Stimulated activated CD4-positive, alpha-beta T cell treated with anti-CD3 and anti-CD28 coated beads, Interleukin-4, amount 100 ng/mL, for 1 hour (primary cell): ENCODE measurements around the gene TCF20.

Experiments used
- DNase-seq: peaks from one replicate; pipeline ENCODE4 v3.0.0-alpha.2; 2020

Gene TCF20

DNA sequence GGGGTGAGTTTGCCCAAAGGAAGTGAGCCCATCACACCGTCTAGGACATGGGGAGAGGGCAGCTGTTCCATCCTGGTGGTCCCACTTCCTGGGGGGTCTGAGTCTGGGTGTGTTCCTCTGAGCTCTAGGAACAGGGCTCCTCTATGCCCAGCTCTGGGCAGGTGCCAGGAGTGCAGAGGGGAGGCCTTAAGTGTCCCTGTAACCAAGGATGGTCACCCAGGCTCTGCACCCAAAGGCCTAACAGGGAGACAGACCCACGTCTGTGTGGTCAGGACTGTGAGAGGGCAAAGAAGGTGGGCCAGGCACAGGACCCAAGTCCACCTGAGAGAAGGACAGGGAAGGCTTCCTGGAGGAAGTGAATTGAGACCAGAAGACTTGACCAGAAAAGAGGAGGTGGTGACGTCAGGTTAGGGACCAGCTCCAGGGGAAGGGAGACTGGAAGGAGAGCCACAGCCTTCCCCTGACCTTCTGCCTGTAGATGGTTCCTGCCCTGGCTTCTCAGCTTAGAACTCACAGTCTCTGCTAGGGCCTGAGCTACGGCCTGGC, 11.3 kb upstream of the TCF20 start:
- DNase-seq, result no peak

DNA sequence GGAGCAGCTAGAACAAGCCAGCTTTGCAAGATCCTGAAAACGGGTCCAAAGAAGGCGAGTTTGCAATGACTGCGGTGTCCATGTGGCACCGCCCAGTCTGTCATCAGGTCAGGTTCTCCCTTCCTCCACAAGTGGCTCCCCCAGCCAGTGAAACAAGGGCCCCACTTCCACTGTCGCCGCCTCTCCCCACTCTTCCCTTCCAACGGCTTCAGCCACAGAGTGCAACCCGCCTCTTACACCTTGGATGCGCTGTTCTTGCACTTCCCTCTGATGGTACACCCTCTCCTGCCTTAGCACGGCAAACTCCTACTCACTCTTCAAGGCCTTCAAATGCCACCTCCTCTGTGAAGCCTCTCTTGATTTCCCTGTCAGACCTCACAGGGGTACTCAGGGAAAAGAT, 10.8 kb upstream of the TCF20 start:
- DNase-seq, result no peak

DNA sequence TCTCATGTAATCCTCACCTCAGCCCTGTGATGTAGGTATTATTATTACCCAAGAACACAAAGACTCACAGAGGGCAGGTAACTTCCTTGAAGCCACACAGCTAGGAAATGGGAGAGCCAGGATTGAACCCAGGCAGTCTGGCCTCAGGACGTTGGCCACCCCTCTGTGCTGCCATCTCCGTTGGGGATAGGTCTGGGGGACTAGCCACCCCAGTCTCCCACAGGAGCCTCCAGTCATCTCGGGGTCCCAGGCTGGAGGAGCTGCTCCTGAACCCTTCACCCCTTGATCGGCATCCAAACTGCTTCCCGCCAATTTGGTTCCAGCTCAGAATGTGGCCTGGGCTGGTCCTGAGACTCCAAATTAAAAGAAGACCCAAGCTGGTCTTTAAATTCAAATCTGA, 10.4 kb upstream of the TCF20 start:
- no peak for DNase-seq

DNA sequence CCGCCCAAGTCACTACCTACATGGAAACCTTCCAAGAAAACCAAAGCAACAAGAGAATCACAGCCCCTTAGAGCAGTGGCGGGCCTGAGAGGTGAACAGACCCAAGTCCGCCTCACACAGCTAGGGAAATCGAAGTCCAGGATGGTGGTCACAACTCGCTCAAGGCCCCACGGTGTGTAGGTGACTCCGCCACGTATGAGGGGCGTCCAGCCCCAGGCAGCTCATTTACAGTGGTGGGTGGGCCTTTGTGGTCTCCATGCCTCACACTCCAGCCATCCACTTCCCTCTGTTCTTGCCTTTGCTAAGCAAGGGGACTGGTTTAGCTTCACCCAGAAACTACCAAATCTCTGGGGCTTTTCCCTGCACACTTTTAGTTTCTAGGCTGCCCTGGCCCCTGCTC, 9.7 kb upstream of the TCF20 start:
- DNase-seq, result no peak

DNA sequence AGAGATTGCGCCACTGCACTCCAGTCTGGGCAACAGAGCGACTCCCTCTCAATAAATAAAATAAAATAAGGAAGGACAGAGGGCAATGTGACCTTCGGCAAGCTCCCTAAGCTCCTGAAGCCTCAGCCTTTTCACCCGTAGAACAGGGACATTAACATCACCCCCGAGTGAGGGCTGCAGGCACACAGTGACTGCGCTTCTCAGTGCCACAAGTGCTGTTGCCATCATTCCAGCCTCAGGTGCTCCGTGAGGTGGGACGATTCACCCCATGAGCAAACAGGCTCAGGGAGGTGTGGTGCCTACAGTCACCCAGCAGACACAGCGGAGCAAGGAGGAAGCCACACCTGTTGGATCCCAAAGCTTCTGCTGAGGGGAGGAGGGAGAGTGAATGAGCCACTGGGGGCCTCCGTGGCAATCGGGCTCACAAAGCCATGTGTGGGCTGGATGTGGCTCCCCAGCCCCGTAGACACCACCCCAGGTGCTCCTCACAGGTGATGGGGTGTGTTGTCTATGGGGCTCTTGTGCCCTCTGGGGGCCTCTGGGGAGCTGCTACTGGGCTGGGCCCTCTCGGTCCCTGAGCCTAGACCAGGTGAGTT, 9.1 kb upstream of the TCF20 start:
- DNase-seq, result no peak

DNA sequence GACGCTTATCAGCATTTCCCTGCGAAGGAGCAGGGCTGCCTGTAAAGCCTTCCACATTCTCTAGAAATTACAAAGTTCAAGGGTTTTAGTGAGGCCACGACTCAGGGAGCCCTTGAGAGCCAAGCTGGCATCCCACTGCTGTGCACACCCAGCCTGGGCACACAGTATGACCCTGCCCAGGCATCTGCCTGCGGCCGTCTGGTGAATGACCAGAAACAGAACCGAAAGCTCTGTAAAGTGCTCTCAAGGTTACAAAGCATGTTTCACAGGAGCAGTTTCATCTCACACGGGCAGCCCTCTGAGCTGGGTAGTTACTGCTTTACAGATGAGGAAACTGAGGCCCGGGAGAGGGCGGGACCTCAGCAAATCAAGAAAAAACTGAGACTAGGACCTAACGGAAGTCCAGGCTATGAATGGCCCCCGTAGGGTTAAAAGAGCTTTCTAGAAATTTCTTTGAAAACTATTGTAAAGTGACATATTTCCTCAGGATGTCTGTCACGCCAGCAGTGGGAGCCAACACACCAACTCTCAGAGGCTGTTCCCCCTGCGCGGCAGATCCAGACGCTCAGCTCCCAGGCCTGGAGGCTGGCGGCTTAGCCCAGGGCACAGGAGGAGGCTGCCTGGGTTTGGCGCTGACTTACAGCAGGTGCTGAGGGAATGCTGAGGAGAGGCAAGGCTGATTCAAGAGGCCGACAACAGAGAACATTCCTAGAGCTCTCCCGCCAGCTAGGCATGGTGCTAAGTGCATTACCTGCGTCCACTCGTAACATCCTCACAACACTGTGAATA, 7.7 kb upstream of the TCF20 start:
- no peak for DNase-seq

DNA sequence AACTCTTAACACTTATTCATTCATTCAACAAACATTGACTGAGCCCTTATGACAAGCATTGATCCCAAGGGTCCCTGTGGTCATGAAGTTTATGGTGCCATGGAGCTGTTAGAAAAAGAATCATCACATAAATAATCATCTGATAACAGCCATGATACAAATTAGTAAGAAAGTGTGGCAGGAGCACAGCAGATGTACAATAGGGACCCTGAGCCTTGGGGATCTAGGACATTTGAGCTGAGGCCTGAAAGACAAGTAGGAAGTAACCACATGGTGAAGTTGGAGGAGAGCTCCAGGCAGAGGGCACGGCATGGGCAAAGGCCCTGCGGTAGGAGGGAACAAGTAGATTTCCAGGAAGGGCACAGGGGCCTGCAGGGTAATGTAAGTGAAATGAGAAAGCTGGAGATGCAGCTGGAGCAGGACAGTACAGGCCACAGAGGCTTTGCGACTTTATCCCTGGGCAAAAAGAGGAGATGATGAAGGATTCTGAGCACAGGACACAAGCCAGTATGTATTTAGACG, 6.8 kb upstream of the TCF20 start:
- no peak for DNase-seq

DNA sequence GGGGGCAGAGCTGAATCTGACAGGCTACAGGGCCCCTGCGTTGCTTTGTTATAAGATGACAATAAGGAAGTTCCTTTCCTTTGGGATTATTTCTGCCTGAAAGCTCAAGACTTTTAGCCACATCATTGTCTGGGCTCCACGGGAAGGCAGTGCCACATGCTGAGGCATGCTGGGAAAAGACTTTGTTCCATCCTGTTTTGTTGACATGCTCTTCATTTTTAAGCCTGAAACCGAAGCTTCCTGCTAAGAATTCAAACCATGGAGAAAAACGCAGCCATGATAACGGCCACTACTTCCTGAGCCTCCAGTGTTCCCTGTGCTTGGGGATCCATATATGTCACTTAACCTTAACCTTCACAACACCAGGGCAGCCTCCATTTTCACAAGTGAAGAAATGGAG, 5.5 kb upstream of the TCF20 start:
- no peak for DNase-seq

DNA sequence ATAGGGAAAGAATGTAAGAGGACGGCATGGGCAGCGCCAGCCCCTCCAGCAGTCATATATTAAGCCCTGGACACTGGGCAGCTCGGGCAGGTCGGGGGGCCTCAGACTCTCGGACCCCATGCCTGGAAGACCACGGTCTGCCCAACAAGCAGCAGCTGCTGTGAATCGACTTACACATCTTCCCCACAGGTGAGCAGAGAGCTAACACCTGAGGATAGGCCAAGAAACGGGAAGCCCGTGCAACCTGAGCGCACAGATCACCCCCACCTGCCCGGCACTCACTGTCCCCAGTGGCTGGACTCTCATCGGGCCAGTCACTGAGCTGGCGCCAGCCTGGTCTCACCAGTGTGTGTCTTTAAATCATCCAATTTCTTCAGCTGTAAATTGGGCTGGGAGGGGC, 4.7 kb upstream of the TCF20 start:
- no peak for DNase-seq

DNA sequence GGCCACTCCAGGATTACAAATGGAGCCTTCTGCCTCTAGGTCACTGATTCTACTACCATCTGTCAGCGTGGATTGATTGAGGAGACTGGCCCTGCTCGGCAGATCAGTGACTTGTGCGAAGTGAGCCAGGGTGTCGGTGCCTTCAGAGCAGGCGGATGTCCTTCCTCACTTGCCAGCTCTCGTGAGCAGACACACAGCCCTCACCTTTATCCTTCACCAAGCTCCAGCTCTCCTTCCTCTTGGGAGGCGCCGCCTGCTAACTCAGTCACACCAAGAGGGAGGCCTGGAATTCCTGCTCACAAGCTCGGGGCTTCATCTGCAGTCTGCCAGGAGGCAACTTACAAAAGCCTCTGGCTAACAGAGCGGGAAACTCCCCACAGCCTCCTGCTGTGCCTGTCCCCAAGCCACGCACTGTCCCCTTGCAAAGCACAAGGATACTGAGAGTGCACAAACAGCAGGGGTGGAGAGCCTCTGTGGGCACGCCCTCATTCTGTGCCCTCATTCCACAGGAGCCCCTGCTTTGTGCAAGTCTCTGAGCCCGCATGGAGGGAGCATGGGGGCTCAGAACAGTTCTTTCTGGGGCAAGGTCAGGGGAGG, 3.5 kb upstream of the TCF20 start:
- no peak for DNase-seq

DNA sequence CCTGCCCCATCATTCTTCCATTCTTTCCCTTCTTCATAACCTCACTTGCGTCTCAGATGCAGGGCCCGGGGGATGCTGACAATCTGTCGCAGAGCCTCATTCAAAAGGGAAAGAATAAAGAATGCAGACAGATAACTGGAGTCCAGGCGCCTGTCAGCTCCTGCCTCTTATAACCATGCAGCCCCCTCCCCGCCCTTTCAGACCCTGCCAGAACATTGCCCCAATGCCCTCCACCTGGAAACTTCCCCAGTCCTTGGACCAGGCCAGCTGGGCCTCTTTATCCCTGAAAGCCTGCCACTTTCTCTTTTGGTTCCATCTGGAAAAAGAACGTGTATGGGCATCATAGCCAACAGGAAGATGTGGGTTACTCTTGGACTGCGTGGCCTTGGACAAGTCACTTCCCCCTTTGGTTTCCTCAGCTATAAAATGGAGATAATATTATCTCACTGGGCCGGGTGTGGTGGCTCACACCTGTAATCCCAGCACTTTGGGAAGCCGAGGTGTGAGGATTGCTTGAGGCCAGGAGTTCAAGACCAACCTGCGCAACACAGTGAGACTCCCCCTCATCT, 2.1 kb upstream of the TCF20 start:
- DNase-seq, result no peak

DNA sequence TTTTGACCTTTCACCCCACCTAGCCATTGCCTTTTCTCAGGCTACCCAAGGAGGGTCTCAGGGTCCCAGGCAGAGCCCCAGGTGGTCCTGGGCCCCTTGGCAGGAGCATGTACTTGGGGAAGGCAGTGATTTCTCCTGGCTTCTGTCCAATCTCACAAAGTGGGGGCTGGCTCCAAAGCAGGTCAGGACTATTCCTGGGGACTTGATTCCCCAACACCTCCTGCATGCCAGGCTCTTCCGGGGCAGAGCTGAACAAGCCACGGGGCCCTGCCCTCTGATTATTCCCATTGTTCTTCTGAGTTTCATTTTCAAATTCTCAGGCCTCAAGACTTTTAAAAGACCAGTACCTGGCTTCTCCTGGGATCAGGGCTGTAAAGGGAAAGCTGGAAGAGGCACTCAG, 1.5 kb upstream of the TCF20 start:
- DNase-seq, result no peak

DNA sequence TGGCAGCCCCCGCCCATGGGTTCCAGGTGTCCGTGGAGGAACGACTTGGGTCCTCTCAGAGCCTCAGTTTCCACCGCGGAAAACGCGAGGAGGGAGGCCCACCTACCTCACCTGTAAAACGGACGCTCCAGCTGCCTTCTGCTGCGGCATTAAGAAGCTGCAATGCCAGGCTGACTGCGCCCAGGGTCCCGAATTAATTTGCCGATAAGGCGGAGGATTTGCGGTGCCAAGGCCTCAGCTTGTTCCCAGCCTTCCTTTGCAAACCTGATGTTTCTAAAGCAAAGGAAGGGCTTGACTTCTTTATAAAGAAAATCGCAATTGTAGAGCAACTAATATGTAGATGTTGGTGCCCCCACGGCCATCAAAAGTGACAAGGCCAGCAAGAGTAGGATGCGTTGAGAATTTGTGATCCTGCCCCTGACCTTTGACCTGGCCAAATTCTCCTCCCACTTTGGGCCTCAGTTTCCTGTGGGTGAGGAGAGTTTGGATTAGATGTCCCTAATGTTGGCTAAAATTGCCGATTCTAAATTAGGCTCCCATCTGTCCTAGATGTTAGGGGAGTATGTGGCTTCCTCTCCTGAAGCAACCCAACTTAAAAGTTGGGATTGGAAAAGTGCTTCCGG, 849 bp upstream of the TCF20 start:
- no peak for DNase-seq

DNA sequence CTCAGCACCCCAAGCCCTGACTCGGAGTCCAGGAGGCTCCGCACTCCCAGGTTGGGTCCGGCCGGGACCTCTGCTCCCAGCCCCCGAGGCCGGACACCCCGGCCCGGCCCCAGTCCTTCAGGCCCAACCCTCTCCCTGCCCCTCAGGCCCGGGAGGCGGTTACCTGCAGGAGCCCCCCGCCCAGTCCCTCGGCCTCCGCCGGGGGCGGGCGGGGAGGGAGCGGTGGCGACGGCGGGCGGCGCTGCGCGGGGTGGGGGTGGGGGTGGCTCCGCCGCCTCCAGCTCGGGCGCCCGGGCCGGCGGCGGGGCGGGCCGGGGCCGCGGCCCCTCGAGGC, 310 bp downstream of the TCF20 start:
- peak; percentile 48 for DNase-seq

DNA sequence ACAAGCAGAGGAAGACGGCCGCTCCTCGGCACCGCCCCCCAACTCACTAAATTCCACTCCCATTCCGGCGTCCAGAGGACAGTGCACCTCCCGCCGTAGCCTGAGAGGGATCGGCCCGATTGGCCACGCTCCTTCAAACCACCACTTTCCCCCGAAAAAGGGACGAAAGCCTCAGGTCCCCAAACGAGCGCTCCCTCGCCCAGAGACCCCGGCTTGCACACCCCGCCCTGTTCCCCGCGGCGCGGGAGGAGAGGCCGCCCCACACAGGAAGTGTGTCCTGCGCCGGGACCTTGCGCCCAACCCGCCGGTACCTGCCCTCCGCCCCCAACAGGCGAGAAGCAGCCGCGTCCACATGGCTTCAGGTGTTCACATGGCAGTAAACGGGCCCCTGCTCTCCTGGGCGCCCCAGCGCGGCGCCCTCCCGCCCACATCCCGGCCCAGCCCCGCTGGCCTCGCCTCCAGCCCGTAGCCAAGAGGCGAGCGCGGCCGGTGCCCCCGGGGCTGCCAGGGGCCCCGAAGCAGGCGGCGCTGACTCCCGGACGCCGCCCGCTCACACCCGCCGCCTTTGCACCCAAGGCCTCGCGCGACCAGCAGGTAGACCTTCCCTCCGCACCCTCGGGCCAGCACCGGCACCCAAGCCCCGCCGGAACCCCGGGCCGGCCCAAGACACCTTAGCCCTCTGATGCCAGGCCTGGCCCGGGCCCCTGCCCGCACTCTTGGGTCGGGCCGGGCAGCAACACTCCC, 849 bp downstream of the TCF20 start:
- DNase-seq, result peak; percentile 70

DNA sequence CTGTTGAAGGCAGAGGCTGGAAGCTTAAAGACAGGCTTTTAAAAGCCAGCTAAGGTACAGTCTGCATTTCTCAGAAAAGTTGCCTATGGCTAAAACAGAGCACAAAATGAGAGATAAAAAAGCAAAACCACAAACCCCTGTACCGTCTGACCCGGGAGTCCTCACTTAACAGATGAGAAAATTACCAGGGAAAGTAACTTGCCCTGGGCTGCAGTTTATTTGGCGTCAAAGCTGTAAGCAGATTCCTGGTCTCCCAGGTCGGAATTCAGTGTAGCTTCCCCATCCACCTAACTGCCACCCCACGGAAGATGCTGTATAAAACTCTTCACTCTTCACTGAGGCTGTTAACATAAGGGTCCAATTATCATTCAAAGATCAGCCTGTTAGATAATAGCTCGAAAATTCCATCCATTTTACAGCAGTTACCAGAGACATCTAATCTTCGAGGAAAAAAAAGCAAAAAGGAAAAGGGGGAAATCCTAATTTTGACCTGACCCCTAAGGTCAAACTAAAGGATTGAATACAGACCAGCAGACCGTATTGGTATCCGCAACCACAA, 1.5 kb downstream of the TCF20 start:
- no peak for DNase-seq

DNA sequence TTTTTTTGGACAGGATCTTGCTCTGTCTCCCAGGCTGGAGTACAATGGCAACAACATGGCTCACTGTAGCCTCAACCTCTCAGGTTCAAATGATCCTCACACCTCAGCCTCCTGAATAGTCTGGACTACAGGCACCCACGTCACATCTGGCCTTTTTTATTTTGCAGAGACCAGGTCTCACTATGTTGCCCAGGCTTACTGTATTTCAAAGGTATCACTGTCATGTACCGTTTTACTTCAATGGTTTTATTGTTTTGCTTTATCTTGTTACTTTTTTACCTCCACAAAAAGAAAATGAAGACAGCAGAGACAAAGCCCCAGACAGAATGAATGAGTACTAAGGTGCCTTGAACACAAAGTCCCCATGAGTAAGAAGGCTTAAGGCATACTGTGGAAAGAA, 5.1 kb downstream of the TCF20 start:
- DNase-seq, result no peak

DNA sequence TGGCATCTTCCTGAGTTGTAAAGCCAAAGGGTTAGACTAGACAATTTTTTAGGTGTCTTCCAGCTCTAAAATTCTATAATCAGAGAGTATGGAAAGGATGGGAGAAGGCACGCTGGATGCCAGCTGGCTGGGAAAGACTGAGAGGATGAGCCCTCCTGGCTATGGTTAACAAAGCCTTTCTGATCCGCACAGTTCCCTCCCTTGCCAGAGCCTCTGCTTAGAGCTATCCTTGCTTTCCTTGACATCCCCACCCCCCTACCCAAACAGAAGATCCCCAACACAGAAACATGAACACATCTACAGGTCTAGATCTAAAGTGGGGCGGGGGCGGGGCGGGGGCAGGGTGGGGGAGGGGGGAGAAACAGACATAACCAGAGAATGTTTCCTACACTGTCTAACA, 6.5 kb downstream of the TCF20 start:
- no peak for DNase-seq

DNA sequence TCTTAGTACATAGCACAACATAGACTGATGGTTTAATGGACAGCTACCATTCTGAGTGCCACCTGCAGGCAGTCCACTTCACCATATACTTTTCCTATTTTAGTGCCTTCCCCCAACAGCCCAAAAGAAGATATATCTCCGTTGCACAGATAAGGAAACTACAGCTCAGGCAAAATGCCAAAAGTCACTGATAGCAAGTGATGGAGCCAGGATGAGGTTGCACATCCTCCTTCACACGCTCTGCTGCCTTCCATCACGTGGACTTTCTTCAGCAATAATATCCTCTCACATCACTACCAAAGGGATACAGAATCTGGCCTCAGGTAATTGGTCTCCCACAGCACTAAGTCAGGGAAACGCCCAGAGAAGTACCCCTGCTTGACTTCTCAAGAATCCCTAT, 7.5 kb downstream of the TCF20 start:
- no peak for DNase-seq

DNA sequence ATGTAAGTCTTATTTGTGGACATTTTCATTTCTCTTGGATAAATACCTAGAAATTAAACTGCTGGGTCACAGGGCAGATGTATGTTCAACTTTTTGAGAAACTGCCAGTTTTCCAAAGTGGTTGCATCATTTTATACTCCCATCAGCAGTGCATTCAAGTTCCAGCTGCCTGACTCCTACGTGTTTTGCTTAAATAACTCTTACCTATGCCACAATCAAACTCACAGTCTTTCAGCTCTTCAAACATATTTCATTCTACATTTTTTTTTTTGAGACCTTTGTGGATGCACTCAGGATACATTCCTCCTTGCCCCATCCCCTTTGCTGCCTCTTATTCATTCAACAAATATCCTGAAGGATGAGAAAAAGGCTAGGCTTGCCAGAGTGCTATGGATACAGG, 9.2 kb downstream of the TCF20 start:
- no peak for DNase-seq

DNA sequence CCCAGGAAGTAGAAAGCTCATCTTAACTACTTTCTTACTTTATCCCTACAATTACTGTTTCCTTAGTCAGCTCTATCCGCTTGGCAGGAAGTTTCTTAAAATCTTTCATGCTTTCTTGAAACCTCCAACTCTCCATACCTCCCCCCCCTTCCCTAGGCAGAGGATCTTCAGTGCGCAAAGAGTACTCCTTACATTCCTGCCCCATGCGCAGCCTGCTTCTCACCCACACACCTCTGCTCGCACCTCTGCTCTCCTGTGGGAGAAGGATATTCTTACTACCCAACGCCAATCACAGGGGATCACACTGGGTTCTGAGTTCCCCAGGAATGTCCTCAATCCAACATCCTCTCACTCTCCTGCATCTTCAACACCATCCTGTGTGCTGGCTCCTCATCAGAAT, 12.3 kb downstream of the TCF20 start:
- DNase-seq, result no peak

DNA sequence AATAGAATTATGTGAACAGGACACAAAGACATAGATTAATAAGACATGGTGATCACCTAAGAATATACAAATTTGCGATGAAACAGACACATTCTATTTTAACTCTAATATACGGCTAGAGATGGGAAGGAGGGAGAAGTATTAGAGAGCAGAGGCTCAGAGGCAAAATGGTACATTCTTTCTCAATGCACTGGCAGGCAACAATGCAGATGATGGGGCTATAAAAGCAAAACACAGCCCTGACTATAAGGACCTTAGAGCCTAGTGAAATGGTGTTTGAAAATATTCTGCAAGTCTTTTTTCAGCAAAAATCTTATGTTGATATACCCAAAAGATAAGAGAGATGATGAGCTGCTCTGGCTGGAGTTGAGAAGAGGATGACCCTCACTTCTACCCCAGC, 13.1 kb downstream of the TCF20 start:
- DNase-seq, result no peak
